Subcutaneous abdominal adipose tissue (tissue), 5 donors: ENCODE measurements around the gene CCDC169.
A peak's percentile ranks its signal among the peaks of the same experiment; 100 is the strongest.
"Not testable (repeated sequence)": the region's sequence is repeated elsewhere in the genome, so short reads cannot be mapped to it uniquely, and the experiment has no call there.

Experiments used
- H3K27ac ChIP-seq: one replicate; pipeline ENCODE4 v1.7.0; 2013; ENCODE audit warnings: low read depth, mild to moderate bottlenecking, inconsistent platforms, low read length, moderate library complexity
- H3K27me3 ChIP-seq, 5 donors: one replicate each; pipeline ENCODE4 v1.7.0; 2013; ENCODE audit warnings: low read length in 5 of 5, inconsistent platforms in 1 of 5; ENCODE audit not compliant: control insufficient read depth in 5 of 5, insufficient read depth in 4 of 5
- H3K36me3 ChIP-seq, 5 donors: one replicate each; pipeline ENCODE4 v1.7.0; 2013; ENCODE audit warnings: low read length in 5 of 5; ENCODE audit not compliant: control insufficient read depth in 5 of 5, insufficient read depth in 5 of 5
- H3K4me1 ChIP-seq, 5 donors: one replicate each; pipeline ENCODE4 v1.7.0; 2013; ENCODE audit warnings: low read length in 5 of 5, mild to moderate bottlenecking in 3 of 5, moderate library complexity in 1 of 5; ENCODE audit not compliant: control insufficient read depth in 5 of 5, insufficient read depth in 5 of 5
- H3K4me3 ChIP-seq, 5 donors: one replicate each; pipeline ENCODE4 v1.7.0; 2013; ENCODE audit warnings: low read length in 5 of 5, low read depth in 1 of 5
- H3K9ac ChIP-seq, 5 donors: one replicate each; pipeline ENCODE4 v1.7.0; 2013; ENCODE audit warnings: low read length in 5 of 5, mild to moderate bottlenecking in 4 of 5, moderate library complexity in 3 of 5
- H3K9me3 ChIP-seq, 5 donors: one replicate each; pipeline ENCODE4 v1.7.0; 2013; ENCODE audit warnings: low read length in 5 of 5; ENCODE audit not compliant: control insufficient read depth in 5 of 5
- donor health status: healthy.
- donor health status: healthy.
- donor health status: healthy.
- donor health status: healthy.
- donor health status: healthy.

The CCDC169 gene

DNA sequence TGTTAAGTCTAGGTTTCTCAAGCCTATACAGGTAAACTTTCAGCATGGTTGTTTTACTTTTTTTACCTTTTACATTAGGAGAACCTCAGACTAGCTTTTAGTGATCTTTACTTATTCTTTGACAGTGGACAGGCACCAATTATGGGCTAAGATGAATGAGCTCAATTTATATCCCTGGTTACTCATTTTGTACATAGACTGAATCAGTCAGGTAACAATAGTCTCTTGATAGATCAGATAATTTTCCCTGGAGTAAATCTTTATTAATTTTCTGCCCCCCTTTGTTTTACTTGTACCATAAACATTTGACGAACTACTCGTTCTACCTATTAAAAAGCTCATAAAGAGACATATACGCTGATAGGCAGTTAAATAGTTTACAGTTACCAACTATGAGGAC lies 25.8 kb upstream of the CCDC169 start:
- Histone ChIP-seq H3K36me3 (peaks cover 42 to 57% (median 43%) of the 10 kb centered on the region in 5 donors), H3K27ac (no peak overlapping the region), H3K9ac (no peak overlapping the region)

DNA sequence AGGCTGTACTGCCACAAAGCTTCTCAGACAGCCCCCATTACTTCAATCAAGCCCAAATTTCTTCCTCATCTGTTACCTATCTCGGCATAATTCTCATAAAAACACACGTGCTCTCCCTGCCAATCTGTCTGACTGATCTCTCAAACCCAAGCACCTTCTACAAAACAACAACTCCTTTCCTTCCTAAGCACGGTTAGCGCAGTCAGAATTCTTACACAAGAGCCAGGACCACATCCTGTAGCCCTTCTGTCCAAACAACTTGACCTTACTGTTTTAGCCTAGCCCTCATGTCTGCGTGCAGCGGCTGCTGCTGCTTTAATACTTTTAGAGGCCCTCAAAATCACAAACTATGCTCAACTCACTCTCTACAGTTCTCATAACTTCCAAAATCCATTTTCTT lies 22.2 kb upstream of the CCDC169 start:
- not testable (repeated sequence) for H3K9me3 ChIP-seq, H3K9ac ChIP-seq, H3K27ac ChIP-seq, H3K4me3 ChIP-seq, H3K4me1 ChIP-seq, H3K27me3 ChIP-seq
- peaks cover 18 to 34% (median 27%) of the 10 kb centered on the region in 5 donors for H3K36me3 ChIP-seq

More for the DNA sequence above, 25.8 kb upstream of the CCDC169 start:
- Histone ChIP-seq H3K4me1 (no peaks in the 10 kb centered on the region), H3K9me3 (no peaks in the 10 kb centered on the region), H3K4me3 (no peak overlapping the region), H3K27me3 (no peaks in the 10 kb centered on the region)

DNA sequence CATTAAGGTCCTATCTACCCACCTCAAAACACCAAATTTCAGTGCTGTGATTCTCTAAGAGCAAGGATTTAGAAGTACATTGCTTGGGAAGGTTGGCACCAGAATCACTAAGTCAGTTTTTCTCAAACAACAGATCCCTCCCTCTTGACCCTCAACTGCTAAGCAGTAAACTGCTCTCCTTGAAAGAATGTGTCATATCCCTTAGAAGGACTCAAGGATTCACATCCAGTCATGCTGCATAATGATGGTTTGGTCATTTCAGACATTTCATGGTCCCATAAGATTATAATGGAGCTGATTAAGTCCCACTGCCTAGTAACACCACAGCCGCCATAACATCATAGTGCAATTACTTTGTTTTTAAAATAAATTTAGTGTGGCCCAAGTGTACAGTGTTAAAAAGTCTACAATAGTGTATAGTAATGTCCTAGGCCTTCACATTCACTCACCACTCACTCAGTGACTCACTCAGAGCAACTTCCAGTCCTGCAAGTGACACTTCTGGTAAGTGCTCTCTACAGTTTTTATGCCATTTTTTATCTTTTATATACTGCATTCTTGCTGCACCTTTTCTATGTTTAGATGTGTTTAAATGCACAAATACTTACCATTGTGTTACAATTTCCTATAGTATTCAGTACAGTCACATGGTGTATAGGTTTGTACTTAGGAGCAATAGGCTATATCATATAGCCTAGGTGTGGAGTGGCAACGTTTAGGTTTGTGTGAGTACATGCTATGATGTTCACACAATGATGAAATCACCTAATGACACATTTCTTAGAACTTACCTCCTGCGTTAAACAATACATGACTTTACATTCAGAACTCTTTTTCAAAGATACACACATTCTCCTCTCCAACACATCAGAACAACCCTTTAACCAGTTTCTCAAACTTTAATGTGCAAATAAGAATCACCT lies 15.7 kb upstream of the CCDC169 start:
- Histone ChIP-seq H3K27me3 (no peaks in the 10 kb centered on the region), H3K4me3 (no peak overlapping the region), H3K36me3 (peaks cover 40 to 62% (median 58%) of the 10 kb centered on the region in 5 donors), H3K9me3 (no peaks in the 10 kb centered on the region), H3K4me1 (no peaks in the 10 kb centered on the region), H3K27ac (no peak overlapping the region), H3K9ac (no peak overlapping the region)

DNA sequence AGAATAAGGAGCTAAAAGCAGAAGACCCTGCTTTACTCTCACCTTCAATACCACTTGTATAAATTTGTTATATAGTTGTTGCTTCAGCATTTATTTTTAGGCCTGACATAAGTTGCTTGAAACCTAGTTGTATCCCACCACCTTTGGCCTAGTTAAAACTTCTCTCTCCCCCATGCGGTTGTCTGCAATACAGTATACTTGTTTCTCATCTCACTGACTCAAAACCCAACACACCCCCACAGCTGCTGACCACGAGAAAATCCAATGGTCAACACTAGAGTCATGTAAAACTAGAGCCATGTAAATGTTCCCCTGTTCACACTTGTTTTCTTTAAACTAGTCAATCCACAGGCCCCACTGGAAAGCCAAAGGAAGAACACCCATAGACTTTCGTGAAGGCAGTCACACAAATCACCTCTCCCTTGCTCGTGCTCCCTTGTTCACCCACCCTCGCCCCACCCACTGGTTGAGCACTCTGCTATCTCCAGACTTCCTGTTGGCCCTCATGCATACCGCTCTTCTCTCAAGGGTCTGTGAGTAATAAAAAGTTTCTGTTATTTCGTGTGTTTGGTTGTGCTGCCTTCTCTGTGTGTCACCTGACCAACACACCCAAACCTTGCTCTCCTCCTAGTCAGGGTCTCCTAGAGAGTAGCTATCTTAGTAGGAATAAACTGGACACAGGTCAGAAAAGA lies 12.9 kb upstream of the CCDC169 start:
- H3K9ac ChIP-seq: no peak overlapping the region
- H3K27me3 ChIP-seq: no peaks in the 10 kb centered on the region
- H3K27ac ChIP-seq: no peak overlapping the region
- H3K36me3 ChIP-seq: peaks cover 40 to 62% (median 58%) of the 10 kb centered on the region in 5 donors
- H3K4me1 ChIP-seq: no peaks in the 10 kb centered on the region
- no peaks in the 10 kb centered on the region for H3K9me3 ChIP-seq
- H3K4me3 ChIP-seq: no peak overlapping the region

DNA sequence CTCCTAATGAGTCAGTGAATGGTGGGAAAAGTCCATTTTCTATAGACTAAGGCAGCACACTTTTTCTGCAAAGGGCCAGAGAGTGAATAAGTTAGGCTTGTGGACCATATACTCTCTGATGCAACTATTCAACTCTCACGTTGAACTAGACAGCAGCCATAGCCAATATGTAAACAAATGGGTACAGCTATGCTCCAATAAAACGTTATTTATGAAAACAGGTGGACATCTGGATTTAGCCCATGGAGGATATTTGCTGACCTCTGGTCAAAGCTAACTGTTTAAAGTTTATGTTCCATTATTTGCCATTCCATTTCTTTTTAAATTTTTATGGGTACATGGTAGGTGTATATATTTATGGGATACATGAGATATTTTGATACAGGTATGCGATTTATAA lies 4.7 kb upstream of the CCDC169 start:
- no peak overlapping the region for H3K9ac ChIP-seq
- no peaks in the 10 kb centered on the region for H3K9me3 ChIP-seq
- peaks cover 6 to 25% (median 11%) of the 10 kb centered on the region in 5 donors for H3K36me3 ChIP-seq
- no peak overlapping the region for H3K4me3 ChIP-seq
- no peak overlapping the region for H3K27ac ChIP-seq
- no peaks in the 10 kb centered on the region for H3K27me3 ChIP-seq
- H3K4me1 ChIP-seq: peaks cover 0 to 14% (median 12%) of the 10 kb centered on the region in 5 donors

DNA sequence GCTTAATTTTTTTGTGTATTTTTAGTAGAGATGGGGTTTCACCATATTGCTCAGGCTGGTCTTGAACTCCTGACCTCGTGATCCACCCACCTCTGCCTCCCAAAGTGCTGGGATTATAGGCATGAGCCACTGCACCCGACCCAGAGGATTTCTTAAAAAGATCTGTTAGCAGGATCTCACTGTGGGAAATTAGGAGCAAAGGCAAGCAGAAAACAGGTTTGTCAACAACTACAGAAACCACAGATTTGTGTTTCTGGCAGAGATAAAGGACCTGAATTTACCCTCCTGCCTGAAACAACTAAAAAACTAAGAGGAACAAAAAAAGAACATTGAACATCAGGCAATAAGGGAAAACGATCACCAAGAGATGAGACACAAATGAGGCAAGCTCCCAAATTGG lies 1.9 kb upstream of the CCDC169 start:
- not testable (repeated sequence) for H3K9me3 ChIP-seq, H3K27me3 ChIP-seq, H3K4me3 ChIP-seq, H3K27ac ChIP-seq, H3K9ac ChIP-seq
- H3K4me1 ChIP-seq: peaks cover 0 to 19% (median 18%) of the 10 kb centered on the region in 5 donors
- H3K36me3 ChIP-seq: peaks cover 4 to 19% (median 10%) of the 10 kb centered on the region in 5 donors

DNA sequence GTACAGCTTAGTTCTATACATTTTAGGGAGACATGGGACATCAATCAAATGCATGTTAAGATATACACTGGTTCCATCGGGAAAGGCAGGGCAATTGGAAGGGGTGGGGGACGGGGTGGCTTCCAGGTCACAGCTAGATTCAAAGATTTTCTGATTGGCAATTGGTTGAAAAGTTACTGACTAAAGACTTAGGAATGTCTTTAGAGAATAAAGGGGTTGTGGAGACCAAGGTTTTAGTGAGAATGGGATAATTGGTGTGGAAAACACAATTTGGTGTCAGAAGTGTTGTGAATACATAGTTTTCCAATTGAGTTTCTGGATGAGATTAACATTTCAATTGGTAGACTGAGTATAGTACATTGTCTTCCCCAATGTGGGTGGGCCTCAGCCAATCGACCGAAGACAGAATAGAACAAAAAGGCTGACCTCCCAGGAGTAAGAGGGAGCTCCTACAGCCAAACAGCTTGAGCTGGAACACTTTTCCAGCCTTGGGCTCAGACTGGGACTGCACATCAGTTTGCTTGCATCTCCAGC lies 988 bp upstream of the CCDC169 start:
- Histone ChIP-seq H3K4me3 (peak overlapping the region in 3 of 5 donors; percentile 81 to 95 (median 82)), H3K9me3 (no peaks in the 10 kb centered on the region), H3K27me3 (no peaks in the 10 kb centered on the region), H3K36me3 (peaks cover 0 to 15% (median 3%) of the 10 kb centered on the region in 5 donors), H3K27ac (no peak overlapping the region), H3K4me1 (peaks cover 0 to 19% (median 18%) of the 10 kb centered on the region in 5 donors), H3K9ac (peak overlapping the region in 2 of 5 donors; percentile 67 to 88)

DNA sequence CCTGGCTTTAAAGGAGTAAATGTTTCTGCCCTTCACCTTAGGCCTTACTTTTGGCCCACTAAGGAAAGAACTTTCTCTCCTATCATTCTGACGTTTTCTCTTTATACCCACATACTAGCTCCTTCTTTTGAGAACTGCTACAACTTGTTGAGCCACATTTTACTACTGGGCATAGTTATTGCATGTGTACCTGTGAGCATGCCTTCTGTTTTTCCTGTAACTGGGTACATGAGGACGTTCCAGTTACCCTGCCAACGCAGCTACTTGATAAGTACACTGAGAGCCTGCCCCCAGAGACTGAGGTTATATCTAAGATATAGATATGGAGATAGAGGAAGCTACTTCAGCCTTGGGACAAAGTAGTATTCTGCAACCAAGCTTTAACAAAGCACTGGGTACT lies 3.5 kb downstream of the CCDC169 start:
- no peaks in the 10 kb centered on the region for H3K36me3 ChIP-seq
- H3K9me3 ChIP-seq: peaks cover 0 to 6% (median 0%) of the 10 kb centered on the region in 5 donors
- H3K4me1 ChIP-seq: peaks cover 0 to 19% (median 18%) of the 10 kb centered on the region in 5 donors
- no peak overlapping the region for H3K27ac ChIP-seq
- no peak overlapping the region for H3K4me3 ChIP-seq
- no peak overlapping the region for H3K9ac ChIP-seq
- H3K27me3 ChIP-seq: no peaks in the 10 kb centered on the region

DNA sequence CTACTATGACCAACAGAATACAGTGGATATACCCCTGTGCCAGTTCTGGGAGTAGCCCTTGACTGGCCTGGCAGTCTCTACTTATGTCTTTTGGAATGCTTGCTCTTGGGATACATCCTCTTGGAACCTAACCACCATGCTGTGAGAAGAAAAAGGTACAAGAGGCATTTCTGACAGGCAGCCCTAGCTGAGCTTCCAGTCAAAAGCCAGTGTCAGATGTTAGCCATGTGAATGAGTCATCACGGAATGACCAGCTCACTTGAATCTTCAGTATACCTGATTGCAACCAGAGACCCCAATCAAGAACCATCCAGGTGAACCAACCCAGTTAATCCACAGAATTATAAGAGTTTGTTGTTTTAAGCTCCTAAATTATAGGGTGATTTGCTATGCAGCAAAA lies 4.1 kb downstream of the CCDC169 start:
- no peak overlapping the region for H3K9ac ChIP-seq
- H3K27ac ChIP-seq: no peak overlapping the region
- H3K27me3 ChIP-seq: no peaks in the 10 kb centered on the region
- H3K4me1 ChIP-seq: peaks cover 0 to 19% (median 17%) of the 10 kb centered on the region in 5 donors
- H3K36me3 ChIP-seq: no peaks in the 10 kb centered on the region
- peaks cover 0 to 7% (median 0%) of the 10 kb centered on the region in 5 donors for H3K9me3 ChIP-seq
- no peak overlapping the region for H3K4me3 ChIP-seq
